GM21360 (cell line): Measurements from ENCODE around the gene KIF3A.

Source experiments
- ATAC-seq: cut with Tn5 transposase; IDR thresholded peaks from one replicate; pipeline ENCODE4 v1.9.1; 2021; ENCODE audit warnings: mild to moderate bottlenecking, moderate library complexity; ENCODE audit not compliant: unreplicated experiment

The KIF3A gene

GRCh38 chr5:132754111-132754510 lies 16.8 kb upstream of the KIF3A start:
- no peak for ATAC-seq

GRCh38 chr5:132753135-132753987 lies 16.0 kb upstream of the KIF3A start:
- no peak for ATAC-seq

GRCh38 chr5:132752581-132753125 lies 15.3 kb upstream of the KIF3A start:
- ATAC-seq, result no peak

- no peak for ATAC-seq
Measured at GRCh38 chr5:132751971-132752580, 14.7 kb upstream of the KIF3A start.

GRCh38 chr5:132751444-132751843 lies 14.1 kb upstream of the KIF3A start:
- peak; percentile 43 for ATAC-seq

- no peak for ATAC-seq
Measured at GRCh38 chr5:132750471-132751230, 13.3 kb upstream of the KIF3A start.

GRCh38 chr5:132749506-132749905 lies 12.2 kb upstream of the KIF3A start:
- no peak for ATAC-seq

- no peak for ATAC-seq
Measured at GRCh38 chr5:132748522-132749000, 11.2 kb upstream of the KIF3A start.

- no peak for ATAC-seq
Measured at GRCh38 chr5:132747616-132748440, 10.5 kb upstream of the KIF3A start.

- no peak for ATAC-seq
Measured at GRCh38 chr5:132746954-132747615, 9.7 kb upstream of the KIF3A start, which contains the start of gene CCNI2. Gene CCNI2, plus strand, starts transcription at chr5:132747426. Its CDS starts 70 bp downstream, at chr5:132747496.

GRCh38 chr5:132746592-132746953 lies 9.2 kb upstream of the KIF3A start:
- no peak for ATAC-seq

GRCh38 chr5:132744659-132745058 lies 7.3 kb upstream of the KIF3A start:
- no peak for ATAC-seq

GRCh38 chr5:132742626-132743025 lies 5.3 kb upstream of the KIF3A start:
- ATAC-seq, result no peak

GRCh38 chr5:132742158-132742557 lies 4.8 kb upstream of the KIF3A start:
- no peak for ATAC-seq

- ATAC-seq, result no peak
Measured at GRCh38 chr5:132739232-132739631, 1.9 kb upstream of the KIF3A start.

- no peak for ATAC-seq
Measured at GRCh38 chr5:132737982-132738681, 786 bp upstream of the KIF3A start.

GRCh38 chr5:132734687-132735086 lies 2.7 kb downstream of the KIF3A start:
- ATAC-seq, result no peak

GRCh38 chr5:132733499-132734148 lies 3.7 kb downstream of the KIF3A start:
- ATAC-seq, result no peak

- no peak for ATAC-seq
Measured at GRCh38 chr5:132729896-132730295, 7.5 kb downstream of the KIF3A start.
